GM13976 (cell line): ENCODE measurements around the gene THBS1.

ENCODE experiments used
- DNase-seq: peaks from one replicate; pipeline ENCODE4 v3.0.0; 2012; ENCODE audit warnings: low spot score
- CTCF ChIP-seq: IDR thresholded peaks from 2 replicates; pipeline ENCODE4 v1.5.1; 2012; ENCODE audit warnings: borderline replicate concordance, mild to moderate bottlenecking; ENCODE audit not compliant: insufficient read depth; ENCODE audit errors: extremely low read depth, missing control alignments, control extremely low read depth
- in situ Hi-C: fragments of 300-500 bp; cut with MboI; formaldehyde crosslinking; loops from one replicate; pipeline ENCODE4 v1.12.0; 2022; ENCODE audit warnings: low sequenced_read_pairs, mixed read lengths, inconsistent platforms; ENCODE audit not compliant: unreplicated experiment

THBS1 gene

GRCh38 chr15:39580485-39581241 is at the start of gene THBS1:
Gene THBS1, plus strand, starts transcription at chr15:39581079. Its CDS starts 779 bp downstream, at chr15:39581858.
- TF ChIP-seq CTCF: no peak
- in situ Hi-C loops: loop anchor here (25.0 kb wide), 1 partner anchor 868 kb away; no protein-coding TSS in a partner anchor
- peak; percentile 42 for DNase-seq

GRCh38 chr15:39534996-39535395 is 45.9 kb upstream of the THBS1 start:
- TF ChIP-seq CTCF: no peak
- in situ Hi-C loops: no loop called here
- DNase-seq: no peak

- no peak for DNase-seq
- TF ChIP-seq CTCF: no peak
- in situ Hi-C loops: no loop called here
Measured at GRCh38 chr15:39535466-39535865, 45.4 kb upstream of the THBS1 start.

- no peak for DNase-seq
- no peak for TF ChIP-seq CTCF
- in situ Hi-C loops: no loop called here
Measured at GRCh38 chr15:39538936-39539335, 41.9 kb upstream of the THBS1 start.

- DNase-seq: no peak
- TF ChIP-seq CTCF: no peak
- in situ Hi-C loops: no loop called here
Measured at GRCh38 chr15:39539466-39539865, 41.4 kb upstream of the THBS1 start.

- TF ChIP-seq CTCF: no peak
- in situ Hi-C loops: no loop called here
- DNase-seq: no peak
Measured at GRCh38 chr15:39539973-39540558, 40.8 kb upstream of the THBS1 start.
